ENCODE results near the gene SMARCA5.

- no peak for TF ChIP-seq CTCF (conservative IDR thresholded peaks at IDR 0.05; ENCODE audit: low read depth, low read length)
- no peak for TF ChIP-seq EZH2 (IDR thresholded peaks at IDR 0.05; ENCODE audit: borderline replicate concordance, low read depth, low read length, poor library complexity, severe bottlenecking)
These were observed 24.8 kb upstream of the SMARCA5 start for GRCh38 chr4:143488687-143489086.

Measured in A673 (cell line).